Stimulated activated CD4-positive, alpha-beta T cell treated with anti-CD3 and anti-CD28 coated beads, Interleukin-4, amount 100 ng/mL, for 1 hour (primary cell): Measurements from ENCODE around the gene TAF11L13.
"Not testable (repeated sequence)": the region's sequence is repeated elsewhere in the genome, so short reads cannot be mapped to it uniquely, and the experiment has no call there.

Experiments
- DNase-seq: peaks from one replicate; pipeline ENCODE4 v3.0.0-alpha.2; 2020

The TAF11L13 gene

GRCh38 chr5:17631788-17632187 lies at the start of gene TAF11L13:
TAF11L13 (plus strand) TSS chr5:17632088.
- not testable (repeated sequence) for DNase-seq

- DNase-seq, result not testable (repeated sequence)
These were observed 46.2 kb upstream of the TAF11L13 start, which contains the start of gene TAF11L7 for GRCh38 chr5:17585658-17586057. TAF11L7 (minus strand) TSS chr5:17585758.

GRCh38 chr5:17590860-17591259 lies 41.0 kb upstream of the TAF11L13 start, which contains the start of gene TAF11L8:
TAF11L8 (minus strand) TSS chr5:17590960.
- not testable (repeated sequence) for DNase-seq

DNA sequence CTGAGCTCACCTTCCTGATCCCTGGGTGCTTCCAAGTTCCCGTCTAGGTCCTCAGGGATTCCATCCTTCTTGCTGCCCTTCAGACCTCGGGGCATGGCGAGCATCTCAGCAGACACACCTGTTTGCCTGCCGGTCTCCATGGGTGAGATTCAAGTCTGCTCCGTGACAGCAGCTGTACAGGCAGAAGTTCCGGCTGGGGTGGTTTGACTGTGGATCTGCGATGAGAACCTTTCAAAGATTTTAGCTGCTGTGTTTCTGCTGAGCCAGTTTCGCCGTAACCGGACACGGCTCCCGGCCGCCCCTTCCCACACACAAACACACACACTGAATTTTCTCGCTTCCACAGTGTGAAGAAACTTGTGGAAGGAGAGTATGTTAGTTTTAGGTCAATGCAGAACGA lies 37.6 kb upstream of the TAF11L13 start, which contains the start of gene TAF11L9:
Gene TAF11L9 (minus strand): TSS at position 140 of the 400 bp plus-strand sequence.
- DNase-seq, result not testable (repeated sequence)

DNA sequence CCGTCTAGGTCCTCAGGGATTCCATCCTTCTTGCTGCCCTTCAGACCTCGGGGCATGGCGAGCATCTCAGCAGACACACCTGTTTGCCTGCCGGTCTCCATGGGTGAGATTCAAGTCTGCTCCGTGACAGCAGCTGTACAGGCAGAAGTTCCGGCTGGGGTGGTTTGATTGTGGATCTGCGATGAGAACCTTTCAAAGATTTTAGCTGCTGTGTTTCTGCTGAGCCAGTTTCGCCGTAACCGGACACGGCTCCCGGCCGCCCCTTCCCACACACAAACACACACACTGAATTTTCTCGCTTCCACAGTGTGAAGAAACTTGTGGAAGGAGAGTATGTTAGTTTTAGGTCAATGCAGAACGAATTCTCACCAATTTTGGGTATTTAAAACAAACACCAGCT lies 34.2 kb upstream of the TAF11L13 start, which contains the start of gene TAF11L10:
Gene TAF11L10 (minus strand): TSS at position 101 of the 400 bp plus-strand sequence.
- not testable (repeated sequence) for DNase-seq

- DNase-seq, result not testable (repeated sequence)
These were observed 28.0 kb upstream of the TAF11L13 start, which contains the start of gene TAF11L11 for GRCh38 chr5:17603880-17604279. TAF11L11 (plus strand) TSS chr5:17604183.

DNA sequence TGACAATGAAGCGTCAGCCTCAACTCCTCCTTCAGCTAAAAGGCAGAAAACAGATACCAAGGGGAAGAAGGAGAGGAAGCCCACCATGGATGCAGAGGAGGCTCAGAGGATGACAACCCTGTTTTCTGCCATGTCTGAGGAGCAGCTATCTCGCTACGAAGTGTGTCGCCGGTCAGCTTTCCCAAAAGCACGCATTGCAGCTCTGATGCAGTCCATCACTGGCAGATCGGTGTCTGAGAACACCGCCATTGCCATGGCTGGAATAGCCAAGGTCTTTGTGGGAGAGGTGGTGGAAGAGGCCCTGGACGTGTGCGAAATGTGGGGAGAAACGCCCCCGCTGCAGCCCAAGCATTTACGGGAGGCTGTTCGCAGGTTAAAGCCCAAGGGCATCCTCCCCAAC lies 26.9 kb upstream of the TAF11L13 start:
- no peak for DNase-seq

GRCh38 chr5:17607461-17607860 lies 24.4 kb upstream of the TAF11L13 start:
- not testable (repeated sequence) for DNase-seq

DNA sequence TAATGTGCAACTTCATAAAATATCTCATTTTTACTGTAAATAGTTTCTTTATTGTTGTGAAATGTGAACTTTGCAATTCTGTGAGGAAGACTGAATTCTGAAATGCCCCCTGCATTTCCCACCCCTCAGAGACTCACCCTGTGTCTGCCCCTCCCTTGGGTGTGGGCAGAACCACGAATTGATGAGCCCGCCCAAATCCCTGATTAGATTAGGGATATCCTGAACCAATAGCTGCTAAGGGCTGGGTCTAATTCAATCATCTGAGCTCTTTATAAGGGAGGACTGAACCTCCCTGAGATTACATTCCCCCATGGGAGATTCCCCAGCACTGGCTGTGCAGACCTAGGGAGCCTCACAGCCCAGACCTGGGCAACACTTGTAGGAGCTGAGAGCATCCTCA lies 21.8 kb upstream of the TAF11L13 start, which contains the start of gene TAF11L12:
Gene TAF11L12 (plus strand): TSS at position 301 of the 400 bp plus-strand sequence.
- not testable (repeated sequence) for DNase-seq

DNA sequence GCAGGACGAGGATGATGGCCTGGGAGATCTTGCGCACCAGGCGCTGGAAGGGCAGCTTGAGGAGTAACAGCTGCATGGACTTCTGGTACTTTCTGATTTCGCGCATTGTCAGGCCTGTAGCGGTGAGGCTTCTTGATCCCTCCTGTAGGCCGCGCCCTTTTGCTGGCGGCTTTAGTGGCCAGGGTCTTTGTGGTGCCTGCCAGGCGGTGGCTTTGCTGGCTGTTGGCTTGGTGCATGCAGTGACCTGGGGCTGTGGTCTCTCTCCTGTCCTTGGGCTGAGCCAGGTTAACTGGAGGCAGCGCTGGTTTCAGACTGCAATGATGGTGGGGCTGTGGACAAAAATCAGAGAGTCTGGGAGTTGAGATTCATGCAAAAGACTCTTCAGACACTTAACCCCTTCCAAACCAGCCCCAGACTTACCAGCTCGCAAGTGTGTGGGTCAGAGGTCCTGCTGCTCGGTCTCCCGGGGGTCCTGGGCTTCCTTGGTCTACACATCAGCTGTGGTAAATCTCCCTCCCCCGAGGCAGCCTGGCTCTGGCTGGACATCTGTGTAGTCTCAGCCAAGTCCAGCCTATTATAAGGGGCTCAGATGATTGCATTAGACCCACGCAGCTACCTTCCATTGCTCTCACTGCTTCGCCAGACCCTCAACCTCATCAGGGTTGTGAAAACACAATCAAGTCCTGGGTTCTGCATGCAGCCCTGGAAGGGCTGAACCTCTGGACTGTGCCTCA lies 16.8 kb upstream of the TAF11L13 start:
- DNase-seq, result no peak

GRCh38 chr5:17619354-17619753 lies 12.5 kb upstream of the TAF11L13 start:
- DNase-seq, result no peak

DNA sequence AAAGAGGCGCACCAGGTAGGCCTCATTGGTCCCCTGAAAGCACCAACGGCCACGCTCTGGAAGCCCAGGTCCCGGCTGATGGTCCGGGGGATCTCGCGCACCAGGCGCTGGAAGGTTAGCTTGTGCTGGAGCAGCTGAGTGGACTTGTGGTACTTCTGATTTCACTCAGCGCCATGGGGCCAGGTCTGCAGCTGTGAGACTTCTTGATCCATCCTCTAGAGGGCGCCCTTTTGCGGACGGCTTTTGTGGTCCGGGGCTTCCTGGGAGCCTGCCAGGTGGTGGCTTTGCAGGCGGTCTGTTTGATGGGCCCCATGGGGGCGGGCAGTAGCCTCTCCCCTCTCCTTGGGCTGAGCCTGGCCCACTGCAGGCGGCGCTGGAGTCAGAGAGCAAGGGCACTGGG lies 11.3 kb upstream of the TAF11L13 start:
- no peak for DNase-seq

DNA sequence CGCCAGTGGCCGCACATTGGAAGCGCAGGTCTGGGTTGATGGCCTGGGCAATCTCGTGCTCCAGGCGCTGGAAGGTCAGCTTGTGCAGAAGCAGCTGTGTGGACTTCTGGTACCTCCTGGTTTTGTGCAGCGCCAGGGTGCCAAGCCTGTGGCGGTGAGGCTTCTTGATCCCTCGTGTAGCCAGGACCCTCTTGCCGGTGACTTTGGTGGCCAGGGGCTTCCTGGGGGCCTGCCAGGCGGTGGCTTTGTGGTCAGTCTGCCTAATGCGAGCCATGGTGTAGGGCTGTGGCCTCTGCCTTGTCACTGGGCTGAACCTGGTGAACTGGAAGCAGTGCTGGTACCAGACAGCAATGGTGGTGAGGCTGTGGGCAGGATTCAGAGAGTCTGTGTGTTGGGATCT lies 6.2 kb upstream of the TAF11L13 start:
- no peak for DNase-seq

DNA sequence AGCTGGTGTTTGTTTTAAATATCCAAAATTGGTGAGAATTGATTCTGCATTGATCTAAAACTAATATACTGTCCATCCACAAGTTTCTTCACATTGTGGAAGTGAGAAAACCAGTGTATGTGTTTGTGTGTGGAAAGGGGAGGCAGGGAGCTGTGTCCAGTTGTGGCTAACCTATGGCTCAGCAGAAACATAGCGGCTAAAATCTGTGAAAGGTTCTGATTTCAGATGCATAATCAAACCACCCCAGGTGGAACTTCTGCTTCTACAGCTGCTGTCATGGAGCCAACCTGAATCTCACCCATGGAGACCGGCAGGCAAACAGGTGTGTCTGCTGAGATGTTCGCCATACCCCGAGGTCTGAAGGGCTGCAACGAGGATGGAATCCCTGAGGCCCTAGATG lies 2.3 kb downstream of the TAF11L13 start, which contains the start of gene TAF11L14:
Gene TAF11L14 (plus strand): TSS at position 301 of the 400 bp plus-strand sequence.
- DNase-seq, result no peak

DNA sequence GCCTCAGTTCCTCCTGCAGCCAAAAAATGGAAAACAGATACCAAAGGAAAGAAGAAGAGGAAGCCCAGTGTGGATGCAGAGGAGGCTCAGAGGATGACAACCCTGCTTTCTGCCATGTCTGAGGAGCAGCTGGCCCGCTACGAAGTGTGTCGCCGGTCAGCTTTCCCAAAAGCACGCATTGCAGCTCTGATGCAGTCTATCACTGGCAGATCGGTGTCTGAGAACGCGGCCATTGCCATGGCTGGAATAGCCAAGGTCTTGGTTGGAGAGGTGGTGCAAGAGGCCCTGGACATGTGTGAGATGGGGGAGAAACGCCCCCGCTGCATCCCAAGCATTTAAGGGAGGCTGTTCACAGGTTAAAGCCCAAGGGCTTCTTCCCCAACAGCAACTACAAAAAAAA lies 17.3 kb downstream of the TAF11L13 start:
- not testable (repeated sequence) for DNase-seq

- not testable (repeated sequence) for DNase-seq
These were observed 23.4 kb downstream of the TAF11L13 start for GRCh38 chr5:17655201-17655759.

DNA sequence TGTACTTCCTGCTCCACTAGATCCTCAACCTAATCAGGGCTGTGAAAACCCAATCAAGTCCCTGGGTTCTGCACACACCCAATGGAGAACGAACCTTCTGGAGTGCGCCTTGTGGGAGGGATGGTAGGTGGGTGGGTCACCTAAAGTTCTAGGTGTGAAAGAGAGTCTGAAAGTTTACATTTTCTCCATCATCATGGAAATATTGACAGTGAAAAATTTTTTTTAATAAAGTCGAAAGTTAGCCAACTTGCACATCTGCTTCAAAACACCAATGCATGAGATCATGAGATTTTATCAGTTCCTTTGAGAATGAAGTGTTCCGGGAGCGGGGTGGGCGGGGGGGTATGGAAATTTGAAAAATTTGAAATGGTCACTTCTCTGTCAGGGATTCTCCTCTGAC lies 24.0 kb downstream of the TAF11L13 start:
- no peak for DNase-seq

DNA sequence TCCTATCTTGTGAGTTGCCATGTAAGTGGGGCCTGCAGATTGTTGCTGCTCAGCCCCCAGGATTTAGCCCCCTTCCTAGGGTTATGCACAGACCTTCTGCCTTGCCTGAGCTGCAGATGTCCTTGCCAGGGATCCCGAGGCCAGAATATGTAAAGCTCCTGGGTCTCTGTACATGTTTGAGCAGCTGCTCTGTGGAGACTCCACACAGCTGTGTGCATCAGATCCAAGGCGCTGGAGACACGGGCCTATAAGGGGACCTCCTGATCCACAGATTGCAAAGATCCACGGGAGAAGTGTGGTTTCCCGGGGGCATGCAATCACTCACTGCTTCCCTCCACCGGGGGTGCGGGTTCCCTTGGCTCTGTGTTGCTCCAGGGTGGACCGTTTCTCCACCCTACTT lies 31.3 kb downstream of the TAF11L13 start:
- DNase-seq, result no peak

- DNase-seq, result no peak
These were observed 33.9 kb downstream of the TAF11L13 start for GRCh38 chr5:17665836-17666235.

- no peak for DNase-seq
These were observed 34.9 kb downstream of the TAF11L13 start for GRCh38 chr5:17666726-17667235.

DNA sequence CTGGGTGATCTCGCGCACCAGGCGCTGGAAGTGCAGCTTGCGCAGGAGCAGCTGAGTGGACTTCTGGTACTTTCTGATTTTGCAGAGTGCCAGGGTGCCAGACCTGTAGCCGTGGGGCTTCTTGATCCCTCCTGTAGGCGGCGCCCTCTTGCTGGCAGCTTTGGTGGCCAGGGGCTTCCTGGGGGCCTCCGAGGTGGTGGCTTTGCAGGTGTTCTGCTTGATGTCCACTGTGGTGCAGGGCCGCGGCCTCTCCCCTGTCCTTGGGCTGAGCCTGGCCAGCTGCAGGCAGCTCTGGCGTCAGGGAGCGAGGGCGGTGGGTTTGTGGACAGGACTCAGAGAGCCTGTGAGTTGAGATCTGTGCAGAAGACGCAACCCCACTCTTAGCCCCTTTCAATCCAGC lies 38.5 kb downstream of the TAF11L13 start:
- no peak for DNase-seq

GRCh38 chr5:17678751-17679324 lies 47.0 kb downstream of the TAF11L13 start:
- DNase-seq, result no peak

GRCh38 chr5:17679597-17680203 lies 47.8 kb downstream of the TAF11L13 start:
- DNase-seq, result no peak
